GM19397 (cell line): ENCODE measurements around the gene TBPL1.
"Not testable (repeated sequence)": the region's sequence is repeated elsewhere in the genome, so short reads cannot be mapped to it uniquely, and the experiment has no call there.

ENCODE experiments used
- ATAC-seq: cut with Tn5 transposase; IDR thresholded peaks from one replicate; pipeline ENCODE4 v1.9.1; 2021; ENCODE audit warnings: mild to moderate bottlenecking, moderate library complexity; ENCODE audit not compliant: unreplicated experiment

Gene TBPL1

GRCh38 chr6:133951881-133952814, 876 bp upstream of the TBPL1 start:
- peak; percentile 57 for ATAC-seq

DNA sequence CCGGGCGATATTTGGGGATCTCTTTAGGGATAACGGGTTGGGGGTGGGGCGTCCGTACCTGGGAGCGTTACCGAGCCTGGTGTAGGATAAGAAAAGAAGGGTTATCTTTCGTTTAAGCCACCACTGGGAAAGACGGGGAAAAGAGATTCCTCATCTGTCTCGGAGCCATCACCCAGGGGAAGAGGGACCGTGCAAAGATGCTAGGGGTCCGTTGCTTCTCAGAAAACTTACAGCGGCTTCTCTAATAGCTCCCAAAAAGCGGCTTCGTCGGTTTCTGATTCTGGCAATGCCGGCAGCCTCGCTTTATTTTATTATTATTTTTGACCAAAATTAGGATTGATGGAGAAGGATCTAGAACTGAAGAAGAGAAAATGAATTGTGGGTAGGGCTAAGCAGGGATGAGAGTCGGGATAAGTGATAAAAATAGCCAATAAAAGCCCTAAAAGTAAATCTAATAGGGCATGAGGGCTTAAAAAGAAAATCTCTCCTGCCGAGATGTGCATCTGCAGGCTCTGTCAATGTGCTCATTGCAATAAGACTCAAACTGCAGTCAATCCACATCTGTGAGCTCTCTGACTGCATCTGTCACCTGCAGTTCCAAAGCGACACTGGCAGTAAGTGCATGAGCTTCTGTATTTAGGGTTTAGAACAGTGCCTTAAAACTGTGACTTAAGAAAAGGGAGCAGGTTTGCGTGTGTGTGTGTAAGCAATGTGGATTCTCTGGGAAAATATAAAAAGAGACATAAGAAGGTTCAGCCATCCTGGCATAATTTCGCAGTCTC, 801 bp downstream of the TBPL1 start:
- ATAC-seq = no peak

DNA sequence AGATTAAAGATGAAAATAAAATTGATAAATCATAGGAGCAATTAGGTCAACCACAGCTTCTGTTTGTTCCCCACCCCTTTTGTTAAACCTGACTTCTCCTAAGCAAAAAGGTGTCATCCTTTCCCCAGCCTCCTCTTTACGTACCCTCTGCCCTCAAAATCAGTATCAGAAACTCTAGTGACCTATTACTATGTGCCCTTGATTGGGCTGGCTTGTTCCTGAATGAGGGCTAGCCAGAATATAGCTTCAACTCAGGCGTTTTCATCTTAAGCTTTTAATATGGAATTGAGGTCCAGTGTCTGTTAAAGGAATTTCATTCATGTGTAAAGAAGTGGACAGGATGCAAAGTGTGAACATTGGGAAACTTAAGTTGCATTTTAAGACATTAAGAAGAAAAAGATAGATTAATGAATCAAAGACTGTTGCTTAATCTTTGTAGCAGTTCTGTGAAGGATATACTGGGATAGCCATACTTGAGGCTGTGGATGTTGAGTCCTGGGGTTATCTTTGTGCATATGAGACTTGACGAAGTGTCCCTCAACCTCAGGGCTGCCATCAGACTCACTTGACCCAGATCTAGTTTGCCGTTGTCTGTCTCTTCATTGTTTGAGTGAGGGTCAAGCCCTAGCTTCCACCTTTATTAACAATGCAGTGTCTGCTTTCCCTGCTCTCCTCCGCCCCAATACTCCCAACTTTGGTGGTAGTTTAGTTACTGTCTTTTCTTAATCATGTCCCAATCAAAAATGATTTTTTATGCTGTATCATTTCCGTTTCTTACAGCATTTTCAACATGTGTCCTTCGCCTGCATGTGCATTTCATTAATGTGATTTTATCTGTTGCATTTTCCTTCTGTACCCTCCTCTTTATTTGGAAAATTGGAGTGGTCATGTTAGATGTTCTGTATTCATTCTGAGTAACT, 1.9 kb downstream of the TBPL1 start:
- no peak for ATAC-seq

DNA sequence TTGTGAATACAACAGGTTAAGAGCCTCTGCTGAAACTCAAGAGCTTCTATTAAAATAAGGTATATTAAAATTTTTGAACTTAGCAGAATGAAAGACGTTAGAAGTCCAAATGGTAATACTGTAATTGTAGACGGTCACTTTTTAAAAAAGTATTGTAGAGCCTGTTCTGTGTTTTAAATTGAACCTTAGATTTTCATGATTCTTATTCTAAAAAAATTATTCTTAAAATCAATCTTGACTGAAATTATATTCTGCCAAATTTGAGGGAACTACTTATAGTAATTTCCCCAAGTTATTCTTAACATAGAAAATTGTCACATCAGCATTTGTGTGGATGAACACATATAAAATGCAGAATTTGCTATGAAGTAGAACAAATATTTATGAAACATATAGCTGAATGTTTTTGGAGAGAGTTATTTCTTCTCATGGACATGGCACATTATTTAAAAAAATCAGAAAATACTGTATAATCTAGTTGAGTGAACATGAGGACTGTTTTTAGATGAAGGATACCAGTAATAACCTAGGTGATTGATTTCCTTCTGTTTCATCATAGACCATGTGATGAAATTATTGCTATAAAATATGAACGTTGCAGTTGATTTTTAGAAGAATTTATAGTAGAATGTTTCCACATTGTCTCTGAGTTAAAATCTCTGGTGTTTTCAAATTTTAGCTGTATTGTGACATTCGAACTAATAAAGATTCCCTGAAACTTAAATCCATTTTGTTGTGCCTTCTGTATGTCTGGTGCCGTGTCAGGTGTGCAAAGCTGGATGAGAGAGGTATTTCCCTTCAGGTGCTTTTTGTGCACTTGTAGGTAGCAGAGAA, 2.8 kb downstream of the TBPL1 start:
- no peak for ATAC-seq

- ATAC-seq = no peak
Measured at GRCh38 chr6:133956416-133957049, 3.5 kb downstream of the TBPL1 start.

- no peak for ATAC-seq
Measured at GRCh38 chr6:133957227-133957626, 4.2 kb downstream of the TBPL1 start.

DNA sequence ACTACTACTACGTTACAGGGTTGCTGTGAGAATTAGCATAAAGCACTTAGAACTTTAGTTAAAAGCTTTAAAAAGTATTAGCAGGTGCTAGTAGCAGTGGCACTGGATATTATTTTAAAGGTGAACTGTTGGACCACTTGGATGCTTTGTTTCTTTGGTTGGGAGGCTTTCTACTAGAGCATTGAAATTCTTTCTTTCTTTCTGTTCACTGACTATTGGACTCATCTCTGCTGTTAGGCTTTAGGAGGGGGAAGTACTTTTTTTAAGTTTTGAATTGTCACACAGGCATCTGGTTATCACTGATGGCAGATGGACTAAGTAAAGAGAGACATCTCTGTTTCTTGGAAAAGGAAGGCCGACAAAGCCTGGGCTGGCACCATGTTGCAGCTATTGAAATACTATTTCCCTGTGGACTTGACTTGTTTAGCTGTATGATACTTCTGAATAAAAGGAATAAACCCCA, 4.8 kb downstream of the TBPL1 start:
- no peak for ATAC-seq

DNA sequence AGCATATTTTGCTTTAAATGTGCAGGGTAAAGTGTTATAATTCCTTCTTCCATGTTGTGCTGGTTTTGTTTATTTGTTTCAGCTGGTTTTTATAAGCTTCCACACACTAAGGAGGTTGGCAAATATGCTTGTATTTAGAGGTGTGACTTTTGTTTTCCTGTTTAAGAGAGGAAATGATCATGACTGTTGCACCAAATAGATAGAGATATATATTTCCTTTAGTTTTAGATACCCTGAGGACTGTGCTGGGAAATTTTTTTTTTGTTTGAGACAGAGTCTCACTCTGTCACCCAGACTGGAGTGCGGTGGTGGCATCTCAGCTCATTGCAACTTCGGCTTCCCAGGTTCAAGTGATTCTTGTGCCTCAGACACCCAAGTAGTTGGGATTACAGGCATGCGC, 5.8 kb downstream of the TBPL1 start:
- ATAC-seq = no peak

DNA sequence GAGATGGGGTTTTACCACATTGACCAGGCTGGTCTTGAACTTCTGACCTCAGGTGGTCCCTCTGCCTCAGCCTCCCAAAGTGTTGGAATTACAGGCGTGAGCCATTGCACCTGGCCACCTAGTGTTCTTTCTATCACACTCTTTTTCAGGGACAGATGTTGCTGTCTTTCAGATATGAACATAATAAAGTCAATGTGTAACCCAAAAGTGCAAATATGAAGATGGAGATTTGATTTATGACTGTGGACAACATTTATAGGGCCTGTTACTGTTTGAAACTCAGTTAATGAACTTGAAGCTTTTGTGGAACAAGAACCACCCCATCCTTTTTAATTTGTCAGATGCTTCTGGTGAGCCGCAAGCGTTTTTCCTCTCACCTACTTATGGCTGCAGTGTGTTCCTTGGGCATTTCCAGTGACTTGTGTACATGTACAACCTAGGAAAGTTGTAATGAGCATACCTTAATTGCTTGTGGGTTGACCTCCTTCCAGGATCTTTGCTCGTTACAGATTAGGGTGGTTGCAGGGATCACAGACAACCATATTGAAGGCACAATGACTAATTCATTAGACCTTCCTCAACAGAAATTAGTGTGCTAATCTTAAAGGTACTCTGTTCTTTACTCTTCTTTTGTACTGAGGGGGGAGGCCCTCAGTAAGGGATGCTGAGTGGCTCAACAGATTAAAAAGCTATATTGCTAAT, 6.8 kb downstream of the TBPL1 start:
- ATAC-seq = no peak

DNA sequence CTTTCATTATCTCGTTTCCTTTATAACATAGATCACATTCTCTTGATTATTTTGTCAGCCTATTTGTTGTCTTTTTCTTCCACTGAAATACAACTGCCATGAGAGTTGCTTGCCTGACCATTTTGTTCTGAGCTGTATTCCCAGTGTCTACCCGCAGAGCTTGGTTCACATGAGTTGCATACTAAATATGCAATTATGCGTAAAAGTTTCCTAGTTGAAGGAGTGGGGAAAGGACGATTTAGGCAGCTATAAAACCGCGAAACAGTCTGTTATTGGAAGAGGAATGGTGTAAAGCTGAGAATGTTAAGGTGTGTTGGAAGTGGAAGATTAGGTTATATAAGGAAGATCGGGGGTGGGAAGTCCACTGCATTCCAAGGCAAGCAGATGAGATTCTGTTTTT, 8.8 kb downstream of the TBPL1 start:
- no peak for ATAC-seq

DNA sequence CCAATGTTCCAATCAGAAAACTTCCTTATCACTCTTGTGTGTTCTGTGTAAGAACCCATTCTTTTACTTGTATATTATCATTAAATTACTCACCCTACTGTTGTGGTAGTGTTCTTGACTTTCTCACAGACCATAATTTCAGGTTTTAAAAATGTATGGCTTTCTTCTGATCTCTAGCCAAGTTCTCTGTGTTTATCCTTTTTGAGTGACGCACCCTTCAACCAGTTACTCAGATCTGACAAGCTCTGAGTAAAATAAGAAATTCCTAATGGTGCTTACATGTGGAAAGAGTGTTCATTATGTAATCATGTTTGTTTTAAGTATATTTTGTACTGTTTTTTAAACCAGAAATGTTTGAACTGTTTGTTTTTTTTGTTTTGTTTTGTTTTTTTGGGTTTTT, 11.0 kb downstream of the TBPL1 start:
- ATAC-seq = no peak

- ATAC-seq = no peak
Measured at GRCh38 chr6:133964702-133965101, 11.7 kb downstream of the TBPL1 start.

- ATAC-seq = no peak
Measured at GRCh38 chr6:133965817-133966360, 12.9 kb downstream of the TBPL1 start.

DNA sequence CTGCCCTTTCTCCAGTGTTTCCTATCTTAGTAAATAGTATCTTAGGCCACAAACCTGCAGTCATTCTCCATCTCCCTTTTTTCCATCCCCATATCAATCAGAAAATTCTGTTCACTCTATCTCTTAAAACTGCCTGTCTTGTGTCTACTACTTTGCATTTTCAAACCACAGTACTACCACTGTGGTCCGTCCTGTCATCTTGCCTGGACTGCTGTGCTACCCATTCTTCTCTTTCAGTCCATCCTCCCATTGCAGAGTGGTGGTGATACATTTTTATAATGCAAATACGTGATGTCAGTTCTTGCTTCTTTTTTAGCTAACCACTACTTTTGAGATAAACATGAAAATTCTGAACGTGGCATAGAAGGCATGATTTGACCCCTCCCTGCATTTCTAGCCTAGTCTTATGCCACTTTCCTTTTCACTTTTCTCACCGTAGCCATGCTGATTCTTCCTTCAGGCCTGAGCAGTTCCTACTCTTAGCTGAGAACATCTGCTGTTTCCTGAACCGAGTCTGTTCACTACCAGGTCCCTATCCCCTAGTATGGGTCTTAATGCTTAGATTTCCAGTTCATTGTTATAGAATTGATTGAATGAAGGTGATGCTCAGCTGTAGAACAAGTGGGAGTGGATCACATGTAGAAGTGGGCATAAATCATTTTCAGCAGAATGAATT, 13.8 kb downstream of the TBPL1 start:
- ATAC-seq = peak; percentile 94

DNA sequence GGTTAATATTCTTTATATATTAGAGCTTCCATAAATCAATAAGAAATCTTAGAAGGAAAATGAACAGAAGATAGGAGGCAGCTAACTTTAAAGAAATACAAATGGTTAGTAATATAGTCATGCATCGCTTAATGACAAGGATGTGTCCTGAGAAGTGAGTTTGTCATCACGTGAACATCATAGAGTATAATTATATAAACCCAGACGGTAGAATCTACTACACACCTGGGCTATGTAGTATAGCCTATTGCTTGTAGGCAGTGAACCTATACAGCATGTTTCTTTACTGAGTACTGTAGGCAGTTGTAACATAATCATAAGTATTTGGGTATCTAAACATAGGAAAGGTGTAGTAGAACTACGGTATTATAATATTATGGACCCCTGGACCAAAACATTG, 14.3 kb downstream of the TBPL1 start:
- no peak for ATAC-seq

DNA sequence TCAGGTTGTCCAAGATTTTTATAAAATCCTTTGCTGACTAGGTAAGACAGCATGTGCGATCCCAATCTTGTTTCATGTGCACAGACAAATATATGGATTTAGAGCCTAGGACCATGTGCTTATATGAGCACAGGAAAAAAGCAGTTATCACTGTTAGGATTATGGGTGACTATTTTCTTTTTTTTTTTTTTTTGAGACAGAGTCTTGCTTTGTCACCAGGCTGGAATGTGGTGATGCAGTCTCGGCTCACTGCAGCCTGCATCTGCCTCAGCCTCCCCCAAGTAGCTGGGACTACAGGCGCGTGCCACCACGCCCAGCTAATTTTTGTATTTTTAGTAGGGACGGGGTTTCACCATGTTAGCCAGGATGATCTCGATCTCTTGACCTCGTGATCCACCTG, 14.8 kb downstream of the TBPL1 start:
- ATAC-seq = not testable (repeated sequence)

DNA sequence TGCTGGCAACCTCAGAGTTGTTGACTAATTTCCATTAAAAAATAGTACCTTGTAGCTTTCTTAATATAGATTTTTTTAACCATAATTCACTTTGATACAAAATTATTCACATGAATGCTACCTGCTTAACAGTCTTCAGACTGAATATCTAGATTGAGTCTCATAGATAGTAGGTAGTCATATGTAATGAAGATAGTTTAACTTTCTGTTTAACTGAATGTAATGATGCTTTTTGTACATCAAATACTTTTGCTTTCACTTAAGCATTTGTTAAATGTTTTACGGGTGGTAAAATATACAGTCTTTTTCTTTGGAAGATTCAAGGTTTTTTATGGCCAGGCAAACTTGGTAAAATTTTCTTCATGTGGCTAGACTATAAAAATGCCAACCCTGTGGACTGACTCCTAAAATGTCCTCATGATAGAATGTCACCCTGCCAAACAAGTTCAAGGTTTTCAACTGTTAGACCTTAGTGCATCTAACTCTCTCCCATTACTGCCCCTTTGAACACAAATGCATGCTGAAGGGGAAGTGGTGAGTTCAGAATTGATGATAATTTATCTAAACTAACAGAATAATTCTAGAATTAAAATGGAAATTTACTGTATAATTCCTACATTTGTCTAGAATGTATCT, 16.4 kb downstream of the TBPL1 start:
- ATAC-seq = no peak

GRCh38 chr6:133969921-133970295, 16.9 kb downstream of the TBPL1 start:
- ATAC-seq = no peak
